ENCODE data around the gene ANK3.

DNA sequence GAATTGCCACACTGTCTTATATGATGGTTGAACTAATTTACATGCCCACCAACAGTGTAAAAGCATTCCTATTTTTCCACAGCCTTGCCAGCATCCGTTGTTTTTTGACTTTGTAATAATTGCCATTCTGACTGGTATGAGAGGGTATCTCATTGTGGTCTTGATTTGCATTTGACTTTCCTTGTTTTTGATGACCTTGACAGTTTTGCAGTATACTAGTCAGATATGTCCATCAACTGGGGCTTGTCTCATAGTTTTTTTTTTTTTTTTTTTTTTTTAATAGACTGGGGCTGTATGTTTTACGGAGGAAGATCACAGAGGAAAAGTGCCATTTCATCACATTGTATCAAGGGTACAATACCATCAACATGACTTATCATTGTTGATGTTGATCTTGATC, 220.6 kb downstream of the ANK3 start:
- TF ChIP-seq, protein P1, sequence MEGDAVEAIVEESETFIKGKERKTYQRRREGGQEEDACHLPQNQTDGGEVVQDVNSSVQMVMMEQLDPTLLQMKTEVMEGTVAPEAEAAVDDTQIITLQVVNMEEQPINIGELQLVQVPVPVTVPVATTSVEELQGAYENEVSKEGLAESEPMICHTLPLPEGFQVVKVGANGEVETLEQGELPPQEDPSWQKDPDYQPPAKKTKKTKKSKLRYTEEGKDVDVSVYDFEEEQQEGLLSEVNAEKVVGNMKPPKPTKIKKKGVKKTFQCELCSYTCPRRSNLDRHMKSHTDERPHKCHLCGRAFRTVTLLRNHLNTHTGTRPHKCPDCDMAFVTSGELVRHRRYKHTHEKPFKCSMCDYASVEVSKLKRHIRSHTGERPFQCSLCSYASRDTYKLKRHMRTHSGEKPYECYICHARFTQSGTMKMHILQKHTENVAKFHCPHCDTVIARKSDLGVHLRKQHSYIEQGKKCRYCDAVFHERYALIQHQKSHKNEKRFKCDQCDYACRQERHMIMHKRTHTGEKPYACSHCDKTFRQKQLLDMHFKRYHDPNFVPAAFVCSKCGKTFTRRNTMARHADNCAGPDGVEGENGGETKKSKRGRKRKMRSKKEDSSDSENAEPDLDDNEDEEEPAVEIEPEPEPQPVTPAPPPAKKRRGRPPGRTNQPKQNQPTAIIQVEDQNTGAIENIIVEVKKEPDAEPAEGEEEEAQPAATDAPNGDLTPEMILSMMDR (IDR thresholded peaks at IDR 0.05), result no peak
- TF ChIP-seq POLR2AphosphoS5 (IDR thresholded peaks at IDR 0.05), result no peak

Measured in breast epithelium (tissue), 3 donors.